Esophagus muscularis mucosa (tissue), 4 donors: Measurements from ENCODE around the gene ABCC11. TPM values are rescaled to one million over a fixed set of nuclear protein-coding genes. Genes with fewer than 3 reads are reported as not detected.

ENCODE experiments used
- DNase-seq: peaks from one replicate; pipeline ENCODE4 v3.0.0-alpha.2; 2017; ENCODE audit errors: extremely low spot score
- H3K27ac ChIP-seq, 4 donors: fragments of 200-600 bp; sonication (generic); replicated peaks in 1 of 4; 1 replicate in 3 of 4; 2 replicates in 1 of 4; pipeline ENCODE4 v1.5.1; 2016 to 2019; ENCODE audit warnings: mild to moderate bottlenecking in 1 of 4
- H3K27me3 ChIP-seq, 4 donors: fragments of 200-600 bp; sonication (generic); one replicate each; pipeline versions ENCODE4 v1.5.1 to v1.6.0; 2016 to 2019
- H3K36me3 ChIP-seq, 4 donors: fragments of 200-600 bp; sonication (generic); one replicate each; pipeline ENCODE4 v1.5.1; 2016 to 2019
- H3K4me1 ChIP-seq, 4 donors: fragments of 200-600 bp; sonication (generic); one replicate each; pipeline ENCODE4 v1.5.1; 2016 to 2019
- H3K4me3 ChIP-seq, 4 donors: fragments of 200-600 bp; sonication (generic); 1 replicate in 2 of 4; 2 replicates in 2 of 4; pipeline ENCODE4 v1.5.1; 2016 to 2019; ENCODE audit warnings: mild to moderate bottlenecking in 4 of 4, moderate library complexity in 1 of 4
- H3K9me3 ChIP-seq, 4 donors: fragments of 200-600 bp; sonication (generic); 1 replicate in 3 of 4; 2 replicates in 1 of 4; pipeline ENCODE4 v1.5.1; 2016 to 2019
- EP300 ChIP-seq: sonication (generic); formaldehyde crosslinking; IDR thresholded peaks from one replicate; pipeline ENCODE4 v1.6.1; 2017; ENCODE audit warnings: antibody characterized with exemption
- POLR2A ChIP-seq: fragments of 450-650 bp; IDR thresholded peaks from one replicate; pipeline ENCODE4 v1.6.1; 2017; ENCODE audit warnings: antibody characterized with exemption, moderate library complexity, mild to moderate bottlenecking, low read depth
- POLR2AphosphoS5 ChIP-seq, 2 donors: sonication (generic); formaldehyde crosslinking; IDR thresholded peaks; one replicate each; pipeline ENCODE4 v1.6.1; 2017; ENCODE audit warnings: antibody characterized with exemption in 2 of 2
- WGBS: methylation state at CpG from one replicate; pipeline ENCODE4 v1.1.5; 2018; 5-methylcytosine and 5-hydroxymethylcytosine counted together
- intact Hi-C: fragments of 100-400 bp; cut with DNase I; formaldehyde crosslinking; loops from one replicate; pipeline ENCODE4 v1.15.1; 2023
- total RNA-seq, 4 donors: library from RNA; depleted of rRNA; stranded (reverse); fragments of >200 nt; gene quantifications; one replicate each; pipeline versions ENCODE4 v1.1.0 to v1.2.1, GENCODE V29; 2016
- TF ChIP-seq, protein P1 (sequence below), 3 experiments: fragments of 200-600 bp in 2 of 3; fragments of 450-650 bp in 1 of 3; sonication (generic) in 2 of 3; IDR thresholded peaks; one replicate each; pipeline ENCODE4 v1.5.1; 2017 to 2019; ENCODE audit warnings: antibody characterized with exemption in 3 of 3, mild to moderate bottlenecking in 2 of 3, moderate library complexity in 1 of 3

Gene ABCC11
- total RNA-seq, 4 donors from 2014 or later = not detected

DNA sequence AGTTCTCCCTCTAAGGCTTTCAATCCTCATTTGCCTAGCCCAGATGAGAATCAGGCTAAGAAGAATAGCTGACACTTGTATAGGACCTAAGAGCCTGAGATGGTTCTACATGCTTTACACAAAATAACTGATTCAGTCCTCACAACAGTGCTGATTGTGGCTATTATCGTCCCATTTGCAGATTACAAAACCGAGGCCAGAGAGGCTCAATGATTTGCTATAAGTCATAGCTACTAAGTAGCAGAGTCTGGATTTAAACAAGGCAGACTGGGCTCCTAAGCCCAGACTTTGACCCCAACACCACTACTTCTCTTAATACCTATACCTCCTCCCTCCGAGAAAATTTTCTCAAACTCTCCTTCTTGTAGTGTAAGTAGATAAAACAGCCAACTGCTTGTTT is 114.6 kb downstream of the ABCC11 start:
- DNase-seq = no peak
- 92% methylated on average over 3 of the region's 3 CpGs for WGBS
- no peak for TF ChIP-seq EP300
- intact Hi-C loops = no loop called here
- Histone ChIP-seq H3K9me3 (no peaks in the 10 kb centered on the region), H3K4me1 (peaks cover 0 to 4% (median 0%) of the 10 kb centered on the region in 4 donors), H3K27ac (no peak overlapping the region), H3K4me3 (no peak overlapping the region), H3K36me3 (no peaks in the 10 kb centered on the region), H3K27me3 (no peaks in the 10 kb centered on the region)

DNA sequence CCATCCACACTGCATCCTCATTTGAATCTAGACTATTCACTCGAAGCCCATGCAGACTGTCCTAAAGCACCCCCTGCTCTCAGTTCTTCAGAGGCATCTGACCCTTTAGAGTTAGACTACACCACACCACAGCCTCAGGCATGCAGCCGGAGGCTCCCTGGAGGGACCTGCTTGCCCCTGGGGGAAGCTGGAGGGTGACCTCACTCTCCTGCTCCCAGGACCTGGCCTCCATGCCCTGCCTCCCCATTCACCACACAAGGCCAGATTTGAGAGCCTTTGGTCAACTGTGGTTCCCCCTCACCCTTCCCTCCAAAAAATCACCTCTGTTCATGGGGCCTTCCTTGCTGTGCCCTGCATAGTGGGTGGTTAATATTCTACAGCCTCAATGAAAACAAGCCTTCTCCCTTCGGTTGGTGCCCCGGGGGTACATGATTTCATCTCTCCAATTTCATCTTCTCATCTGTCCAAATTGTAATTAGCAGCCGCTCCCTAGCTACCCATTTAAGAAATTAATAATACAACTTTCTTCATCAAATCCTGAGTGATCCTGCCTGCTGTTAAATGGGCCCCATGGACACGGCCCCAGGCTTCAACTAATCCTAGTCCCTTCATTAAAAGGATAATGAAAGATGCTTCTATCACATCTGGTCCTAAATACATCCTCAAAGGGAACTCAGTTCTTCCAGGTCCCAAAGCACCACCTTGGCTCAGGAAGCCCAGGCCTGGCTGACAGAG is 116.0 kb downstream of the ABCC11 start:
- intact Hi-C loops = no loop called here
- Histone ChIP-seq H3K4me1 (peaks cover 0 to 5% (median 3%) of the 10 kb centered on the region in 4 donors), H3K27ac (no peak overlapping the region), H3K4me3 (no peak overlapping the region), H3K36me3 (no peaks in the 10 kb centered on the region), H3K9me3 (no peaks in the 10 kb centered on the region), H3K27me3 (no peaks in the 10 kb centered on the region)
- TF ChIP-seq, protein P1, sequence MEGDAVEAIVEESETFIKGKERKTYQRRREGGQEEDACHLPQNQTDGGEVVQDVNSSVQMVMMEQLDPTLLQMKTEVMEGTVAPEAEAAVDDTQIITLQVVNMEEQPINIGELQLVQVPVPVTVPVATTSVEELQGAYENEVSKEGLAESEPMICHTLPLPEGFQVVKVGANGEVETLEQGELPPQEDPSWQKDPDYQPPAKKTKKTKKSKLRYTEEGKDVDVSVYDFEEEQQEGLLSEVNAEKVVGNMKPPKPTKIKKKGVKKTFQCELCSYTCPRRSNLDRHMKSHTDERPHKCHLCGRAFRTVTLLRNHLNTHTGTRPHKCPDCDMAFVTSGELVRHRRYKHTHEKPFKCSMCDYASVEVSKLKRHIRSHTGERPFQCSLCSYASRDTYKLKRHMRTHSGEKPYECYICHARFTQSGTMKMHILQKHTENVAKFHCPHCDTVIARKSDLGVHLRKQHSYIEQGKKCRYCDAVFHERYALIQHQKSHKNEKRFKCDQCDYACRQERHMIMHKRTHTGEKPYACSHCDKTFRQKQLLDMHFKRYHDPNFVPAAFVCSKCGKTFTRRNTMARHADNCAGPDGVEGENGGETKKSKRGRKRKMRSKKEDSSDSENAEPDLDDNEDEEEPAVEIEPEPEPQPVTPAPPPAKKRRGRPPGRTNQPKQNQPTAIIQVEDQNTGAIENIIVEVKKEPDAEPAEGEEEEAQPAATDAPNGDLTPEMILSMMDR (IDR thresholded peaks at IDR 0.05) = no peak
- TF ChIP-seq POLR2AphosphoS5 (IDR thresholded peaks at IDR 0.05) (no peak), EP300 (no peak), POLR2A (no peak)
- WGBS = 89% methylated on average over 5 of the region's 6 CpGs
- no peak for DNase-seq

DNA sequence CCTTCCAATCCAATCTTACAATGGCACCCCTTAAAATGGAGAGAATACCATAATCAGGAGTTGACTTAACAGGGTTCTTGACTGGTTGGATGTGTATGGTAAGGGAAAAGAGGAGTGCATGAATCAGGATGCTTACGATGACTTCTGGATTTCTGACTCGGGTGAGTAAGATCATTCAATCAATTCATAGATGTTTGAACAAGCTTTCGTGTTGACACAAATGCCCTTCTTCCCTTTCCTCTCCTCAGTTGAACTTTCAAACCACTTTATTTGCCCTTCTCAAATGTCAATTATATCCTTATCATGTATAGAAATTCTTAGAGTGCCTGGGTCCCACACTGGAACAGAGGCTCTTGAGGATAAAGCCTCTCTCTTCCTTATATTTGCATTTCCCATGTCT is 117.4 kb downstream of the ABCC11 start:
- no peak for TF ChIP-seq POLR2A
- no peak for TF ChIP-seq EP300
- TF ChIP-seq, protein P1 (IDR thresholded peaks at IDR 0.05) = no peak
- Histone ChIP-seq H3K9me3 (no peaks in the 10 kb centered on the region), H3K27ac (no peak overlapping the region), H3K36me3 (no peaks in the 10 kb centered on the region), H3K27me3 (no peaks in the 10 kb centered on the region), H3K4me1 (peaks cover 0 to 5% (median 3%) of the 10 kb centered on the region in 4 donors), H3K4me3 (no peak overlapping the region)
- WGBS = 86% methylated on average over 3 of the region's 3 CpGs
- no peak for DNase-seq
- intact Hi-C loops = no loop called here

DNA sequence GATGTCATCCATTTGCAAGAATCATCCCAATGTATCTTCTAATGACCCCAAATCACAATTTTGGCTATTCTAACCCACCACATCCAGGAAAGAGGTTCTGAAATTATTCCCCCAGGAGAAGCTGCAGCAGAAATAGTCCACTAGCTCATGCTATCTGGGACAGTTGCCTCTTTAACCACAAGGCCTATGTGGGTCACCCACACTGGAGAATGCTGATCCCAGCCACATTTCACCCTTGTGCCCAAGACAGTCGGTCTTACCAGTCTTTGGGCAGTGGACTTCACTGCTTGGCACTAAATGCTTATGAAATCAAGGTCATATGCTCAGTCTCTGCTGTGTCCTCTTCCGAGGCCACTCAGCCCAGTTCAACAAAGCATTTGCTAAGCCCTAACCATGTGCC is 118.6 kb downstream of the ABCC11 start:
- H3K36me3 ChIP-seq = no peaks in the 10 kb centered on the region
- TF ChIP-seq POLR2A = no peak
- H3K4me1 ChIP-seq = peaks cover 0 to 5% (median 3%) of the 10 kb centered on the region in 4 donors
- no peak overlapping the region for H3K4me3 ChIP-seq
- intact Hi-C loops = no loop called here
- no peak overlapping the region for H3K27ac ChIP-seq
- no peaks in the 10 kb centered on the region for H3K9me3 ChIP-seq
- WGBS = 93% methylated on average over 2 of the region's 2 CpGs
- DNase-seq = no peak
- H3K27me3 ChIP-seq = no peaks in the 10 kb centered on the region

DNA sequence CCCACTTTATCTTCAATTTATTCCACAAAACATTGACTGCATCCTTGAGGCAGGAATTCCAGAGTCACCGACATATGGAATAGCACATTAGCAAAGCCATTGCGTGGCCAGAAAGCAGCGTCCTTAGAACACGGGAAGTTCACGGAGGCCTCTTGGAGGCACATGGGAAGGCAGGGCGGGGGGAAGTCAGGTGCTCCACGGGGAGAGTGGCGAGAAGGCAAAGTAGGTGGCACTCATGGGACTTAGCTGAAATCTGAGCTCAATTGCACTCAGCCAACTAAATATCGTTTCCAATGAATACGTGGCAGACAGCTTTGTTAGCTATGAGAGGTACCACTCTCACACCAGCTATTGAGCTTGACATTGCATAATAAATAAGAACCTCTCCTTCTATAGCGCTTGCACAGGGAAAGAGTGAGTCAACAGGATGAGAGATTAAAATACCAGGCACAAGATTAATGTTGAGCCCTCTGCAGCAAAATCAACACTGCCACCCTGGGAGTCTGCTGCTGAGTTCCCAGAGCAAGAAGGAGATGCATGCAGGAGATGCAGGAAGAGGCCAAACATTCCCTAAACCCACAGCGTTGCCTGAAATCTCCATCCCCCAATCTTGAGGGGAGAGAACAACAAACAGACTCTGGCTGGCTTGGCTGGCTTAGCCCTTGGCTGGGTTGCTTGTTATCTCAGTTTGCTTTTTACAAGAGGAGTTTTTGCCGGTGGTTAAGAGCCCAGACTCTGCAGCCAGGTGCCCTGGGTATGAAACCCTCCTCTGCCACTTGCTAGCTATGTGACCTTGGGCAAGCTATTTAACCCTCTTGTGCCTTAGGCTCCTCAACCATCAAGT is 120.3 kb downstream of the ABCC11 start:
- Histone ChIP-seq H3K27ac (no peak overlapping the region), H3K4me3 (no peak overlapping the region), H3K36me3 (no peaks in the 10 kb centered on the region), H3K4me1 (peaks cover 0 to 5% (median 3%) of the 10 kb centered on the region in 4 donors), H3K27me3 (no peaks in the 10 kb centered on the region), H3K9me3 (no peaks in the 10 kb centered on the region)
- DNase-seq = no peak
- 64% methylated on average over 12 of the region's 13 CpGs for WGBS
- intact Hi-C loops = no loop called here
- TF ChIP-seq POLR2A (no peak), EP300 (no peak), POLR2AphosphoS5 (IDR thresholded peaks at IDR 0.05) (no peak)
- TF ChIP-seq, protein P1 (IDR thresholded peaks at IDR 0.05) = no peak
